CD4-positive, alpha-beta T cell treated with Interleukin-1 beta for 1 hour (primary cell): ENCODE data around the gene ACKR3.

ENCODE experiments used
- DNase-seq, 2 donors: peaks; one replicate each; pipeline ENCODE4 v3.0.0-alpha.2; 2020 to 2022

The ACKR3 gene

DNA sequence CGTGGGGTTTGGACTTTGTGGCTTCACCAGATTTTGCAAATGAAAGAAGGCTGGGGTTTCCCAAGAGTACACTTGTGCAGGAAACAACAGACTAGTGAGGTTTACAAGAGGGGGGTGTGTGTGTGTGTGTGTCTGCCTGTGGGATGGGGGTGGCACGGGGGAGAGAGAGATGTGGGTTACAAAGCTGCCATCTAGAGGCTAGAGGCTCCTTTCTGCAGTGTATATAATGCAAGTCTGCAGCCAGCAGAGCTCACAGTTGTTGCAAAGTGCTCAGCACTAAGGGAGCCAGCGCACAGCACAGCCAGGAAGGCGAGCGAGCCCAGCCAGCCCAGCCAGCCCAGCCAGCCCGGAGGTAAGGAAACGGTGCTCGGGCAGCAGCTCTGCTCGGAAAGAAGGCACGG lies at the start of gene ACKR3:
Gene ACKR3, plus strand, starts transcription at position 253 of the 401 bp plus-strand sequence. CDS start 10,641 bp downstream, outside the sequence.
- peak; percentile 85 to 86 for DNase-seq

DNA sequence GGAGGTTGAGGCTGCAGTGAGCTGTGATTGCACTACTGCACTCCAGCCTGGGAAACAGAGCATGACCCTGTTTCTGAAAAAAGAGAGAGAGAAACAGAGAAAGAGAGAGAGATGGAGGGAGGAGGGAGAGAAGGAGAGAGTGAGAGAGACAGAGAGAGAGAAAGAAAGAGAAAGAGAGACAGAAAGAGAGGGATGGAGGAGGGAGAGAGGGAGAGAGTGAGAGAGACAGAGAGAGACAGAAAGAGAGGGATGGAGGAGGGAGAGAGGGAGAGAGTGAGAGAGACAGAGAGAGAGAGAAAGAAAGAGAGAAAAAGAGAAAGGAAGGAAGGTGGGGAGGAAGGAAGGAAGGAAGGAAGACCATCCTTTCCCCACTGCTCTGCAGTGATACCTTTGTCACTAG lies 48.1 kb upstream of the ACKR3 start:
- DNase-seq = no peak

DNA sequence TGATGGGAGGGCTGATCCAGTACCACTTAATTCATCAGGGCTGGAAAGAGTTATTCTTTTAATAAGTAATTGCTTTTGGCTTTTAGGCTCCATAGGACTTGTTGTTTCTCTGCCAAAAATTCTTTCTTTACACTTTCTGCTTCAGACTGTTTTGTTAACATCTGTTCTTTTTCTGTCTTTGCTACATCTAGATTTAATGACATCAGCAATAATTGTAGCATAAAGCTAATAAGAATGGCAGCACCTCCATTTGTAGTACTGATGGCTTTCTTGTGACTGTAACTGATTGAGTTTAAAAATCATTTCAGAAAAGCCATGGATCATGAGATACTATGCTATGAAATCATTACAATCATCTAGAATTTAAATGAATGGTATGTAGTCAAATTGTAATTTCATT lies 46.4 kb upstream of the ACKR3 start:
- DNase-seq = no peak

DNA sequence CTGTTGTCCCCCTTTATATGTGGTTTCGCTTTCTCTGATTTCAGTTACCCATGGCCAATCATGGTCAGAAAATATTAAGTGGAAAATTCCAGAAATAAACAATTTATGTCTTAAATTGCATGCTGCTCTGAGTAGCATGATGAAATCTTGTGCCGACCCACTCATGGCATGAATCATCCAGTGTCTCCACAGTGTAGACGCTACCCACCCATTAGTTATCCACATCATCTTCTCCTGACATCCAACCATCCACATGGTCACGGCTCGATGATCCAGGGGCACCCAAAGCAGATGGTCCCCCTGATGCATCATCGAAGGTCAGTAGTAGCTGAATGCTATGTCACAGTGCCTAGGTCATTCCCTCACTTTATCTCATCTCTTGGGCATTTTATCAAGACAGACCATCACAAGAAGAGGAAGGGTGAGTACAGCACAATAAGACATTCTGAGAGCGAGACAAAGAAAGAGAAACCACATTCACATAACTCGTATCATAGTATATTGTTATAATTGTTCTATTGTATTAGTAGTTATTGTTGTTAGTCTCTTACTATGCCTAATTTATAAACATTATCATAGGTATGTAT lies 44.1 kb upstream of the ACKR3 start:
- DNase-seq = no peak

DNA sequence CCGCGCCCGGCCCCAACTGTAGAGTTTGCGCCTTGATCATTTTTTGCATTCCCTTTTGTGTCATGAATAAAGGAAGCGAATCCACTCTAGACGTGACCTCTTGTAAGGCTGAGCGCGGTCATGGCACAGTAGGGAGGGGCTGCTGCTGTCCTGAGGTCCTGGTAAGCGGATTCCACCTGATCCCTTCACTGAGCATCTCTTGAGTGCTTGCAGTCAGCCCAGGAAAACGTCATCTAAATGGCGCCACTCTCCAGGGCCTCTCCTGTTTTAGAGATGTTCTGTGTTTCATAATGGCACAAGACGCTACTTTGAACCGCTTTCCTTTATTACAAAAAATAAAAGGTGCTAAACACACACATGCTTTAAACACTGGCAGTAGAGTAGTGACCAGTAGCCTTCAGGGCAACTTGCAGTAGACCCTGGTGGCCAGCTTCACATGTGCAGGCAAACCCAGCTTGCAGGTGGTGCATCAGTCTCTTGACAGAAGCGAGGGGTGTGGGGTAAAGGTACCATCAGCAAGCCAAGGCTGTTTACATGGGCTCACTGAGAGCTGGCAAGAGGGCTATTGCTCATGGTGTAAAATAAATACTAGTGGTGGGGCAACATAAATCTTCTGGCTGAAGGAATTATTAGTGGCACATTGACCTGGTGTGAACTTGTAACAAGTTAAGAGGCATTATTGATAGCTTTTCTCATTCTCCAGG lies 43.0 kb upstream of the ACKR3 start:
- DNase-seq = no peak

DNA sequence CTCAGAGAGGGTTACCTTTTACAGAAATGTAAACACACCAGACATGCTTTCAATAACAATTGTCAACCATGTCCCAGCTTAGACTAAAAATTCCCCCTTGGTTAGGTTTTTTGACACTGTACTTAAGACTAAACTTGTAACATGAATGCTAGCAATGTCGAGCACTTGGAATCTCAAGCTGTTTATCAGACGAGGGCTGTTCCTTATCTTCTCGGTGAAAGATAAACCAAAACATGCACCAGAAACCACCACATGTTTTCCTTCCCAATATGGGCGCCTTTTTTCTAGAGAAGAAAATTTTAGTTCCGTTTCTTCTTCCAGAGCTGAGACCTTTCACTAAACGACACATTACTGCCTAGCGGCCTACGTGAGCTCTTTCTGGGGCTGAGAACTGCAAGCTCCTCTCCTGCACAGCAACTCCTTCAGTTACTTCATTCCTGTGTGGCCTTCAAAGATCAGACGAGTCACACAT lies 42.4 kb upstream of the ACKR3 start:
- DNase-seq = no peak

DNA sequence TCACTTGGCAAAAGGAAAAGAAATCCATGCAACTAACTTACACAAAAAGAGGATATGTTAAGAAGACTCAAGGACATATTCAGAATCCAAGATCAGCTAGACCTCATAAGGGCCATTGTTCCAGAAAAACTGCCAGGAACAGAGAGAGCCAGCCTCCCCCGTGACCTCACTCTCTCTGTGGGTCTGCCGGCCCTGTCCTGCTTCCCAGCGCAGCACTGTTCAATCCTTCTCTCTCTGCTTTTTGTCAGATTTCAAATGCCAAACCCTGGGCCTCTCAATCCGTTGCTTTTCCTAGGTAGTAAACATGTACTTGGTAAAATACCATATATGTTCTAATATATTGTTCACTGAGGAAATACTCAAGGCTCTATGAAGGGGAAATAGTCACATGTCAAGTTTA lies 40.0 kb upstream of the ACKR3 start:
- DNase-seq = no peak

DNA sequence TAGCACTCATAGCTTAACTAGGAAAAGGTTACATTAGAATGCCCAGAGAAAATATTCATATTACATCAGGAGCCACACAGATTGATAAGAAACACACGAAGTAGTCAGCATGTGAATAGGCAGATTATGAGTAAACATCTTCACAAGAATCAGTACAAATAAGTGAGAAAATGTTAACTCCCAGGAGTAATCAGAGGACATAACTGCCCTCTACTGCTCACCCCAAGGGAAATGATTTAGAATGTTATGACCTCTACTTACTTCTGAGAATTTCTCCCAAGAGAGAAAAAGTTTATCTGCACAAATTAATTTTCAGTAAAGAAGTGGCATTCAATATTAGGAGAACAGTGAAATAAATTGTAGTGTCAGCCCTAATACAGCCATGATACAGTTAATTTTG lies 39.1 kb upstream of the ACKR3 start:
- no peak for DNase-seq

DNA sequence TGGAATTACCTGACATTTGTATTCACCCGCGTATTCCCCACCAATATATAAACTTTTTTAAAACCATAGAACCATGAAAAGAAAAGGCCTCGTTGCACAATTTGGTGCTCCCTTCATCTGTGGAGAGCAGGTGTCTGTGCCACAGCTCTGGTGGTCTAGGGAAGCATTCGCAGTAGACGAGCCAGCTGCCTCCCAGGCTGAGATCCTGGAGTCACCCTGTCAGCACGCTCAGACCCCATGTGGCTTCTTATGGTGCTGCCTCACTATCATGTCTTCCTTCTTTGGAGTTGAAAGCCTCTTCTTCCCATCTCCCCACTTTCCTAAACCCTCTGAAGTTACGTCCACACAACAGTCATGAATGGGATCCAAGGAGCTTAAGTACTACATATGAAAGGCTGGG lies 38.4 kb upstream of the ACKR3 start:
- no peak for DNase-seq

DNA sequence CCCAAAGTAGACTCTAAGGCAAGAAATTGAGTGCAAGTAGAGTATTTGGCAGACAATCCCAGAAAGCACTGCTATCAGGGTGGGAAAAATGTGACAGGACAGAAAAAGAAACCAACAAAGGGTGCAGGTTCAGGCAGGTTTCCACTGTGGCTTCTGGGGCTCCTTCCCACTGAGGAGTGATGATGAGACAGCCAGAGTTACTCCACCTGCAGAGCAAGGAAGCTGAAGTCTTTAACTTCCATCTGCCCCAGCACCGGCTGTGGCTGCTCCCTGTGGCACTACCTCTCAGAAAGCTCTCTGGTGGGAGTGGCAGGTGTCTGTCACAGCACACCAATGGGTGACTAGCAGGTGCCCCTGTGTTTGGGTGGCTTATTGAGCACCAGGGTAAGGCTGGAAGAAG lies 37.6 kb upstream of the ACKR3 start:
- DNase-seq = no peak

DNA sequence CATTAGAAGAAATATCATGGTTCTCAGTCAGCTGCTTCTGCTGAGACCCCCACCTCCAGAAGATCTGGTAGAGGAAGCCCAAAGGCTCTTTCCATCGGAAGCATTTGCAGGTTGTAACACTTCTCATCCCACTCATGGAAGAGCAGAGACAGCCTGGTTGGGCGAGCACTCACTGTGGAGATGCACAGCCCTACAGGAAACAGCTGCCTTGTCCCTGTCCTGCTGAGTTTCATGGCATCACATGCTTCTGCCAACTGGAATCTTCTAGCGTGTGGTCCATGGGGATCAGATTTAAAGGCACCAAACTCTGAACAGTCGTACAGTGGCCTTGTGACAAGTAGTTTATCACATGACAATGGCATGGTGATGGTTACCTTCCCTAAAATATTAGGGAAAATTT lies 36.3 kb upstream of the ACKR3 start:
- DNase-seq = no peak

DNA sequence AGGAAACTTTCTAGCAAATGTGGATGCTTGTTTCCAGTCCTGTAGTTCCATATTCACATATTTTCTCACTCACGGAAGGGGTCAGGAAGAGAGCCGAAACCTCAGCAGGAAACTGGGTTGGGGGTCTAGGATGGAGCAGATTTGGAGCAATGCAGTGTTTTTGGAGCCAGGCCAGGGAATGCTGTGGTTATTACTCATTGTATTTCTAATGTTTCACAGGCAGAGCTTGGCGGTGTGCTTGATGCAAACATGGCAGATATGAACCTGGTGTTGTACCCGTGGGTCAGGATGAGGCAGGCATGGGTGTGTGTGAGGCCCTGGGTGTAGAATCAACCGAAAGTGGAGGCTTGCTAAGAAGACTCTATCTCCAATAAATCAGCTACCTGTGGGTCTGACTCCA lies 34.6 kb upstream of the ACKR3 start:
- no peak for DNase-seq

DNA sequence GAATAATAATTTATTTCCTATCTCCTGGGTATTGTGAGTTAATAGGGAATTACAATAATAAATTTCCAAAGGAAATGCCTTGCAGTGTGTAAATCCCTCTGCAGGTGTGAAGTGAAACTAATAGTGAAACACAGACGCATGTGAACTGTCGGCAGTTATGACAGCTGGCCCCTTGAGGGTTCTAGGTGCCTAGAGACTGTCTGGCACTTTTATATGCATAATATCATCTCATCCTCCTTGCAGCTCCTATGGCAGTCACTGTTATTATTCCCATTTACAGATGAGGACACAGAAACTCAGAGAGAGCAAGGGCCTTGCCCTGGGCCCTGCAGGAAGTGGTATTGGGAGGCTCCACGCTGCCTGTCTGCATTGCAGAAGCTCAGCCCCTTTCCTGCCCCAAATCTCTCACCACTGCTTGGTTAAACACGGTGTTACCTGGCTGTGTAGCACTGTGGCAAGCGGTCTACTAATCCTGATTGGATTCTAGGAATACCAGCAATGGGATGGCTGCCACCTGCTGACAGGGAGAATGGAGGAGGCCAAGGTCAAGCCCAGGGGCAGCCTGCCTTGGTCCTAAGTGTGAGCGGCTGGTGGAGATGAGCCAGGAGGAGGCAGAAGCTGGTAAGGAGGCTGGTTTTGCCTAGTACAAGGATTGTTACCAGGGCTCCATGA lies 32.8 kb upstream of the ACKR3 start:
- peak; percentile 39 to 53 for DNase-seq

DNA sequence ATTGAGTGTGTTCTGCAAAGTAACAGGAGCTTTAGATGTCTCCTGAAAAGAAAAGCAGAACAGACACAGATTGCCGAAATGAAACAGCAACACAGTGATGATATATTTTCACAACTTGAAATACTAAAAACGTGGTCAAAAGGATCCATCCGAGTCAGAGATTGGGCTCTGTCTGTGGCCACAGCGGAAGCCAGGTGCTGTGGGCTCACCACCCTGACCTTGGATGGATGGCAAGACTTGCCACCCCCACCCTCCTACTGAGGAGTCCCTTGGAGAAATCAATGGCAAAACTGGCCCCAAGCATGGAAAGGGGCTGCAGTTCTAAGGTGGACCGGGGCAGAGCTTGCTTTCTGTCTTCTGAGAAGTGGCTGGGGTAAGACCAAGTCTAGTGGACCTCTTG lies 31.4 kb upstream of the ACKR3 start:
- no peak for DNase-seq

DNA sequence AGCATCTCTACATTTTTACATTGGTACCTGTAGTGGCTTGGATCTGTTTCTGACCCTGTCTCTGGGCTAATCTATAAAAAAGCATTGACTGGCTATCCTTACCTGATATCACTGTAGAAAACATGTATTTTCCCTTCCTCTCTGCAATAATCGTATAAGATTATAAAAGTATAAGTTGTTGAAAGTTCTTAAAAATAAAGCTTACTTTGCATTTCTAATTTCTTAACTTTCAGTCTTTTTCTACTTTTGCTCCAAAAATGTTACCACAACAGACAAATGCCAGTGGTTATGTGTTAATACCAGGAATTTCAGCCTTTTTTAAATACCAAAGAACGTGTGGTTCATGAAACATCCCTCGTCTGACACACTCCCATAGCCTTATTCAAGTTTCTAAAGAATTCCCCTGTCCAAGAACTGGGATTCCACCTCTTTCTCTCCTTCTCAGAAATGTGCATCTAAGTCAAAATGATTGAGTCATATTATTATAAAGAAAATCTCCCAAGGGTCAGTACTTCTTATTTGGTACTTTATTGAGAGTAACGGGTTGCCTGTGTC lies 28.5 kb upstream of the ACKR3 start:
- DNase-seq = no peak

DNA sequence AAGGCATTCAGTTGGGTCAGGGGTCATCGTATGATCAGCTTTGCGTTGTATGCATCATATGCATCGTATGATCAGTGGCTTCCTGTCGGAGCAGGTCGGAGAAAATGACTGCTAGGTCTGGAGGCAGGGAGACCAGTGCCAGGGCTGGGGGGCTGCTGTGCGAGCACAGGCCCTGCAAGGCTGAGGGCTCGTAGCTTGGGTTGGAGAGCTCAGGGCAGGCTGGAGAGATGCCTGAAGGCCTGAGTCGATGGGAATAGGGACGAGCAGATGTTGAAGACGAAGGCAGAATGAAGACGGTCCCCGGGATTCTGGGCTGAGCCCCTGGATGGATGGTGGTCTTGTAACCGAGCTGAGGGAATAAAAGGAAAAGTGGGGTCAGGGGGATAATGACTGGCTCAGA lies 25.3 kb upstream of the ACKR3 start:
- DNase-seq = no peak

DNA sequence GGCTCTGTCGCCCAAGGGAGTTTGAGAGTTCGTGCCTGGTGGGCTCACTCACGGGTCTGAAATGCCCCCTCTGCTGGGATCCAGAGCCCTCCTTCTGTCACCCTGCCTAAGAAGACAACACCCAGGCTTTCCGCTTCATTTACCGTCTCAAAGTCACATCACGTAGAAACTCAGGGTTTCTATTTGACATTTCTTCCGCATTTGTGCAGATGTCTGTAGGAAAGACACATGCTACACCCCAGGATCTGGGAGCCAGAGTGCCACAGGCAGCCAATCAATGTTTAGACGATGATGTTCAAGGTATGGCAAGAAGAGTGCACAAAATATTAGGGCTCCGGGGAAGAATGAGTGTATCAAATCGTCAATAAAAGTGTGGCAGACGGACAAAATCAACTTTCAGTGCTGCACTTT lies 24.4 kb upstream of the ACKR3 start:
- peak in 1 of 2 donors; percentile 36 for DNase-seq

DNA sequence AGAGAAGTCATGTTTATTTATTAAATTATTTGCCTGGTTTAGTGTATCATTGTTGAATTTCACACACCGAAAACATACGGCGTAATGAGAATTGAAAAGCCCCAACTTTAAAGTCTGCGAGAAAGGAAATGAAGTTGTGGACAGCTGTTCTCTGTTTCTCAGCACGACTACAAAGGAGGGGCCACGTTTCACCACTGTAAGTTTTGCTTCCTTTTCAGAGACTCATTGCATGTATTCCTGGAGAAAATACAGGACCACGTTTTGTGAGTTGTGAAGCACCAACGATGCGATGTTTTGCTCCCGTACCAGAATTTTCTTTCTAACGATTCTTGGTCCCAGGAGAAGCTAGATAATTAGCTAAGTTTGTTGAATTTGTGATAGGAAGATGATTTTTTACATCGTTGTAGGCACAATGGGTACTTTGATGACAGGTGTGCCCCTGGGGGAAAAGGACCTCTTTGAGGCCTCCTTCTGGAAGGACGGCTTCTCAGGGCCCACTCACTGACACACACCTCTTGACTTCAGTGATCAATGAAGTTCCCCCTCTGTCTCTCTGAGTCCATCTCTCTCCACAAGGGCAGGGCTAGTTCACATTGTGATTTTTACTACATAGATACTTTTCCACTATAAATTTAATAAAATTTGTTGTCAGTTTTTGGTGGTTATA lies 23.7 kb upstream of the ACKR3 start:
- DNase-seq = peak; percentile 25 to 36

DNA sequence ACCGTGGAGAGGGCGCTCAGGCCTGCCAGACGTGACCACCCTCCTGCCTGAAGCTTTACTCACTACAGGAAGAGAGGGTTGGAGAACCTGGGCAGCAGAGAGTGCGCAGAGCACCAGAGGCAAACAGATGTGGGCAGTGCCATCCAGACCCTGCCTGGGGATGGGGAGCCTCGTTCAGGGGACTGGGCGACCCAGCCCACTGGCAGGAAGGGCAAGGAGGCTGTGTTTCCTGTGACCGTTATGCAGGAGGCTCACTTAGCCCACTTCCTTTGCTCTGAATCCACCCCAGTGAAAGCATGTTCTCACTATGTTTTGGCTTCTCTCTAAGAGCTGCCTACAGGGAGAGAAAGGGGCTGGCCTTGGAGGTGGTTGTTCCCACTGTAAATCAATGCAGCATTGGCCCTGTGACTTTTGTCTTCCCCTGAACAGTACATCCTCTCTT lies 23.0 kb upstream of the ACKR3 start:
- peak; percentile 31 to 46 for DNase-seq

DNA sequence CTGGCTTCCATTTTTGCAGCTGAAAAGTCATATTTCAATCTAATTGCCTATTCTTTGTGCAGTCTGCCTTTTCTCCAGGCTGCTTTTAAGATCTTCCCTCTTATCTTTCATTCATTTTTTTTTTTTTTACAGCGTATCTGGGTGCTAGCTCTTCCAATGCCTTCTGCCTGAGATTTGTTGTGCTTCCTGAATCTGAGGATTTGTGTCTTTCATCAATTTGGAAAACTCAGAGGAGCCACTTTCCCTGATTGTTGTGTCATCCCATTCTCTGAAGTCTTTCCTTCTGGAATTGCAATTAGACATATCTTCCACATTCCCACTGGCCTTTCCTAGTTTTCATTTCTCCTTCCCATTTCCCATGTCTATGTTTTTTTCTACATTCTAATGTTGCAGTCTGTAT lies 21.9 kb upstream of the ACKR3 start:
- no peak for DNase-seq

DNA sequence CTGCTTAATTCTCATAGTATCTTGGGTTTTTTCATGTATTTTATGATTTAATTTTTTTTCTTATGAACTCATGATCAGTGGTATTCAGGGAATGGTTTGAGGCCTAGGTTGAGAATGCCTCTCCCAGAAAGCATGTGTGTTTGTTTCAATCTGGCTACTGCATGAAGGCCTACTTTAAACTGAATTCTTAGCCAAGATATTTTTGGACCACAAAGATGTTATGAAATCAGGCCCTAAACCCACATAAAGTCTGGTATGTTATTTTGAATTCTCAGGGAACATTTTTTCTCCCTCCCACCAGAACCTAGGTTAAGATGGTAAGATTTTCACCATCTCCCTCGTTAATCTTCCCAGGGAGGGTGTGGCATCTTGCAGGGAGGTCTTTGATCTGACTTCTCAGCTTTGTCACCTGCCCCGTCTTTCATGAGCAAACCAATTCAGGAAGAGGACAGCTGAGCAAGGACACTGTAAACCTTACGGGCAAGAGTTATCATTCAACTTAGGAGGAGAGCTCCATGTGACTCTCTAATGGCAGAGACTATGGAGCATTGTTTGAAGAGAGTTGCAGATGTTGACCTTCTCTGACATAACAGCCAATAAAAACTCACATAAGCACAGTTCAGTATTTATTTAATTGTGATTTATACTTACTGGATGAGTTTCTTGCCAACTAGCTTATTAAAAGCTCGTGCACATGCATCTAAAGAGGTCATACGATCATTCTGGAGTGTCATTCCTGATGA lies 21.3 kb upstream of the ACKR3 start:
- no peak for DNase-seq

DNA sequence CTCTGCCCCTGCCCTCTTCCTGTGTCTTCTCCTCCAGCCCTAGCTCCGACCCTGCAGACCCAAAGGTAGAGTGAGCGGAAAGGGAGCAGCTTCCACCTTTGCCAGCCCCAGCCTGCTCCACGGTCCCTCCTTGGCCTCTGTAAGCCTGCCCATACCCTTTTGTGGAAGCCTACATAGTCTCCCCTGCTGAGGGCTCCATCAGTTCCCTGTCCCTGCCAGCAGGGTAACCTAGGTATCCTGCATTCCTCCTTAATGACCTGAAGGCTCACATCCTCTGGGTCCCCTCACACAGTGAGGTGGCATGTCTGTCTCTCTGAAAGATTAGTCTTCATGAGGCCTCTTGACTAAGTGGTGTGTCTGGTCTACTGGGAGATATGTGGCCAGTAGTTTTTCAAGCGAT lies 20.5 kb upstream of the ACKR3 start:
- no peak for DNase-seq

DNA sequence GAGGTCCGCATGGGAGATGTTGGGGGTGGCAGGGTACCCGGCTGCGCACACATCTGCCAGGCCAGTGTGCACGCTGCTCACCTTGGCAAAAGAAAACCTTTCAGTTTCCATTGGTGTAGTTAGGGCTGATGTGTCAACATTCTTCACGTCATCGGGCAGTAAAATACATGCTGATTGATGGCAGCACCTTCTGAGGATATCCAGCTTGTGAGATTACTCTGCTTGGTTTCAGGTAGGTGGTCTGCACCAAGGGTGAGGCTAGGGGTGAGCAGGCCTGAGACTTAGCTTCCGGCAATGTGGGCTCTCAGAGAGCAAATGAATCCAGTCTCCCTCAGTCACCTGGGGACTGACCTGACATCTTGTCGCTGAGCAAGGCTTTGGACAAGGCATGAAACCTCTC lies 19.3 kb upstream of the ACKR3 start:
- no peak for DNase-seq
